OCI-LY7 (cell line): Measurements from ENCODE around the gene SOX12. TPM values are rescaled to one million over a fixed set of nuclear protein-coding genes. Genes with fewer than 3 reads are reported as not detected.

ENCODE experiments used
- BruUV-seq: library from RNA; stranded (reverse); fragments of 400-500 nt; replicated peaks from 2 replicates; lab custom pipeline; 2021; lab: Mats Ljungman, UMichigan
- CTCF ChIA-PET: fragments of 300-600 bp; sonication (Branson Sonifier 250); formaldehyde crosslinking; loops from one replicate; lab custom pipeline; 2022; ENCODE audit warnings: antibody characterized with exemption; ENCODE audit not compliant: unreplicated experiment; lab: Charles Lee
- POLR2A ChIA-PET: fragments of 300-600 bp; sonication (Branson Sonifier 250); formaldehyde crosslinking; loops from one replicate; lab custom pipeline; 2022; ENCODE audit warnings: antibody characterized with exemption; lab: Charles Lee
- DNase-seq: peaks from one replicate; pipeline ENCODE4 v3.0.0-alpha.2; 2015; ENCODE audit warnings: low spot score
- H2AFZ ChIP-seq: fragments of 200-600 bp; sonication (generic), shearing (Covaris generic); 2 replicates; pipeline ENCODE4 v1.6.1; 2014; ENCODE audit warnings: mild to moderate bottlenecking, antibody characterized with exemption, low read length, moderate library complexity
- H3K27ac ChIP-seq: fragments of 200-600 bp; sonication (generic); 2 replicates; pipeline ENCODE4 v1.5.1; 2014; ENCODE audit warnings: mixed run types, low read depth, mild to moderate bottlenecking, moderate library complexity, low read length, inconsistent platforms; ENCODE audit not compliant: poor library complexity, severe bottlenecking
- H3K36me3 ChIP-seq: fragments of 200-600 bp; sonication (generic); 2 replicates; pipeline ENCODE4 v1.6.1; 2014; ENCODE audit warnings: mild to moderate bottlenecking, antibody characterized with exemption, low read length, moderate library complexity, mixed read lengths; ENCODE audit not compliant: insufficient read depth
- H3K4me1 ChIP-seq: fragments of 200-600 bp; sonication (generic); 2 replicates; pipeline ENCODE4 v1.5.1; 2014; ENCODE audit warnings: mild to moderate bottlenecking, low read length; ENCODE audit not compliant: insufficient read depth, poor library complexity, severe bottlenecking
- H3K4me2 ChIP-seq: fragments of 200-600 bp; sonication (generic); 2 replicates; pipeline ENCODE4 v1.6.1; 2014; ENCODE audit warnings: mild to moderate bottlenecking, low read length
- H3K4me3 ChIP-seq: fragments of 200-600 bp; sonication (generic); 2 replicates; pipeline ENCODE4 v1.5.1; 2014; ENCODE audit warnings: mild to moderate bottlenecking, low read depth, low read length; ENCODE audit not compliant: poor library complexity, severe bottlenecking
- H3K79me2 ChIP-seq: fragments of 200-600 bp; sonication (generic); 2 replicates; pipeline ENCODE4 v1.6.1; 2016; ENCODE audit warnings: low read depth, mild to moderate bottlenecking, low read length, moderate library complexity, mixed read lengths; ENCODE audit not compliant: insufficient read depth
- H3K9me2 ChIP-seq: fragments of 200-600 bp; sonication (generic); 2 replicates; pipeline ENCODE4 v1.6.1; 2016; ENCODE audit warnings: mild to moderate bottlenecking, low read length, mixed read lengths; ENCODE audit not compliant: insufficient read depth
- H3K9me3 ChIP-seq: fragments of 200-600 bp; sonication (generic); 2 replicates; pipeline ENCODE4 v1.6.1; 2014; ENCODE audit warnings: mild to moderate bottlenecking, mixed run types, low read length, mixed read lengths
- H4K20me1 ChIP-seq: fragments of 200-600 bp; sonication (generic); 2 replicates; pipeline ENCODE4 v1.6.1; 2014; ENCODE audit warnings: mild to moderate bottlenecking, antibody characterized with exemption, low read length, moderate library complexity, mixed read lengths; ENCODE audit not compliant: insufficient read depth
- CTCF ChIP-seq: fragments of 200-600 bp; sonication (generic); conservative IDR thresholded peaks from 2 replicates; pipeline ENCODE4 v1.5.1; 2014; ENCODE audit warnings: mild to moderate bottlenecking, antibody characterized with exemption, low read length, moderate library complexity, mixed read lengths
- EZH2phosphoT487 ChIP-seq: fragments of 200-600 bp; sonication (generic); IDR thresholded peaks from 2 replicates; pipeline ENCODE4 v1.6.1; 2018; ENCODE audit warnings: low read depth, borderline replicate concordance, mild to moderate bottlenecking, mixed run types, antibody characterized with exemption, low read length, moderate library complexity, mixed read lengths
- intact Hi-C: fragments of 100-400 bp; cut with micrococcal nuclease; formaldehyde crosslinking; loops from one replicate; pipeline ENCODE4 v1.10.0; 2022; ENCODE audit not compliant: unreplicated experiment
- total RNA-seq, 2 experiments: library from RNA; depleted of rRNA in 1 of 2; stranded (reverse); fragments of >200 nt in 1 of 2; shearing (Covaris generic) in 1 of 2; gene quantifications; 2 replicates each; pipeline ENCODE4 v1.2.3, GENCODE V29; 2014 to 2022

The SOX12 gene
- total RNA-seq, 2 experiments from 2014 or later = 16.4 to 43.8 TPM

GRCh38 chr20:347640-348484 lies 22.5 kb downstream of the SOX12 start:
- Histone ChIP-seq H3K4me3 (peak overlapping the region; percentile 67), H3K79me2 (no peaks in the 10 kb centered on the region), H2AFZ (peak overlapping the region; percentile 76), H3K4me1 (peaks cover 7% of the 10 kb centered on the region), H3K9me3 (no peaks in the 10 kb centered on the region), H4K20me1 (no peaks in the 10 kb centered on the region), H3K4me2 (peak overlapping the region; percentile 74), H3K36me3 (no peaks in the 10 kb centered on the region), H3K9me2 (no peaks in the 10 kb centered on the region), H3K27ac (no peak overlapping the region)
- ChIA-PET CTCF (no interaction called here), POLR2A (interaction anchor here (0.7 kb wide), 1 partner anchor 21 kb away, joined by 5 read pairs; no protein-coding TSS in a partner anchor)
- TF ChIP-seq EZH2phosphoT487 (no peak), CTCF (no peak)
- BruUV-seq = no TSS peak
- DNase-seq = peak; percentile 56
- intact Hi-C loops = no loop called here

DNA sequence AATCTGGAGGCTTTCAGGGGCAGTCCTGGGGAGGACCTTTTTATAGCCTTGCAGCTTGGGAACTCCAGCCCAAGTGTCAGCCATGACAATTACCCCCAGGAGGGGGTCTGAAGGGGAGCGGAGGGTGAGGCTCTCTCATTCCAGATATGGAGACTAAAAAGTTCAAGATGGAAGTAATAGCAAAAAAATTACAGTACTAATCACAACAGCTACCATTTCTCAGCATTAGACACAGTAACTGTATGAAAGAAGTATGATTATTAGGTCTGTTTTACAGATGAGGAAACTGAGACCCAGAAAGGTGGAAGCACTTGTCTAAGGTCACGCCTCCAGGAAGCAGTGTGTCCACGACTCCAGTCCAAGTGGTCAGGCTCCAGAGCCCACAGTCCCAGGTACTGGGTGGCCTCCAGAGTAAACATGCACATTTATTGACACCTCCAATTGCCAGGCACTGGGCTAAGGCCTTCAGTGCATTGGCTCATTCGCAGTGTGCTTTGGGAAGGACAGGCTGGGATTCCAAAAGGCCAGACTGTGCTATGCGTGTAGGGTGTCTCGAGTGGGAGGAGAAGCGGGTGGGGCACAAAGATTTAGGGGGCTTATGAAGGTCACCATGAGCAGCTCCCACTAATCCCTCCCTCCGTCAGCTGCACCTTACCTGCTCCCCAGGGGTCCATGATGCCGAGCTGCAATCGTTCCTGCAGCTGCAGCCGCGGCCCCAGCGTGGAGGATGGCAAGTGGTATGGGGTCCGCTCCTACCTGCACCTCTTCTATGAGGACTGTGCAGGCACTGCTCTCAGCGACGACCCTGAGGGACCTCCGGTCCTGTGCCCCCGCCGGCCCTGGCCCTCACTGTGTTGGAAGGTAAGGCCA lies 23.9 kb downstream of the SOX12 start:
- CTCF ChIA-PET = no interaction called here
- Histone ChIP-seq H3K79me2 (no peaks in the 10 kb centered on the region), H3K4me2 (no peak overlapping the region), H3K4me1 (peaks cover 7% of the 10 kb centered on the region), H3K9me2 (no peaks in the 10 kb centered on the region), H3K4me3 (no peak overlapping the region), H2AFZ (no peak overlapping the region), H4K20me1 (no peaks in the 10 kb centered on the region), H3K36me3 (no peaks in the 10 kb centered on the region), H3K27ac (no peak overlapping the region), H3K9me3 (no peaks in the 10 kb centered on the region)
- POLR2A ChIA-PET = no interaction called here
- BruUV-seq = no TSS peak
- intact Hi-C loops = no loop called here
- no peak for DNase-seq
- TF ChIP-seq EZH2phosphoT487 (no peak), CTCF (no peak)
